ENCODE measurements around the gene GSTT2.

The GSTT2 gene

GRCh38 chr22:24009227-24010017 is 29.5 kb downstream of the GSTT2 start (continued):
- TF ChIP-seq ZNF114 (tag by site-specific recombination; IDR thresholded peaks at IDR 0.05): no peak
- no peak for TF ChIP-seq KLF8 (tag by site-specific recombination; IDR thresholded peaks at IDR 0.05)

- ChIA-PET CTCF (interaction anchor here (0.7 to 2.1 kb wide), 3 partner anchors 146 to 399 kb away, joined by 3 to 16 read pairs (median 4); no protein-coding TSS in a partner anchor), POLR2A (interaction anchor here (1.2 kb wide), 2 partner anchors 94 to 116 kb away, joined by 3 to 6 read pairs; partner anchors contain the start of gene MIF)
- Histone ChIP-seq H3K4me1 (ENCODE audit: control insufficient read depth, insufficient read depth, low read length) (no peaks in the 10 kb centered on the region), H3K9me3 (ENCODE audit: control insufficient read depth, insufficient read depth, low read depth, low read length) (no peaks in the 10 kb centered on the region), H3K4me3 (ENCODE audit: low read depth, low read length) (no peak overlapping the region), H3K27ac (ENCODE audit: extremely low read depth, low read depth, low read length) (no peak overlapping the region), H3K36me3 (ENCODE audit: control insufficient read depth in 2 of 2, insufficient read depth in 1 of 2, low read length in 2 of 2) (no peaks in the 10 kb centered on the region; a peak in 1 of 3 replicates)
- TF ChIP-seq ZNF221 (tag by site-specific recombination; IDR thresholded peaks at IDR 0.05; ENCODE audit: borderline replicate concordance) (no peak), ZBTB8A (tag by site-specific recombination; IDR thresholded peaks at IDR 0.05) (no peak), TRIM28 (IDR thresholded peaks at IDR 0.05; ENCODE audit: borderline replicate concordance, low read length) (no peak), ZIC2 (tag by site-specific recombination; IDR thresholded peaks at IDR 0.05) (no peak), REPIN1 (tag by site-specific recombination; IDR thresholded peaks at IDR 0.05; ENCODE audit: low read depth) (no peak), ZNF423 (tag by site-specific recombination; IDR thresholded peaks at IDR 0.05) (no peak), PRDM10 (tag by site-specific recombination; IDR thresholded peaks at IDR 0.05) (no peak), KLF7 (tag by site-specific recombination; IDR thresholded peaks at IDR 0.05; ENCODE audit: borderline replicate concordance) (no peak), HOXD13 (CRISPR knock-in tag; IDR thresholded peaks at IDR 0.05; ENCODE audit: borderline replicate concordance) (no peak), ZFP41 (tag by site-specific recombination; IDR thresholded peaks at IDR 0.05; ENCODE audit: borderline replicate concordance) (no peak), ZNF530 (tag by site-specific recombination; IDR thresholded peaks at IDR 0.05; ENCODE audit: low read depth) (no peak), ZNF76 (tag by site-specific recombination; IDR thresholded peaks at IDR 0.05; ENCODE audit: borderline replicate concordance, low read depth) (no peak), ATF2 (tag by site-specific recombination; IDR thresholded peaks at IDR 0.05; ENCODE audit: low read depth) (no peak), ZNF692 (tag by site-specific recombination; IDR thresholded peaks at IDR 0.05) (no peak), ZNF704 (tag by site-specific recombination; IDR thresholded peaks at IDR 0.05) (no peak), ZFP69B (tag by site-specific recombination; IDR thresholded peaks at IDR 0.05) (no peak), ZNF302 (tag by site-specific recombination; IDR thresholded peaks at IDR 0.05; ENCODE audit: low read depth) (no peak)
- TF ChIP-seq, protein P1, sequence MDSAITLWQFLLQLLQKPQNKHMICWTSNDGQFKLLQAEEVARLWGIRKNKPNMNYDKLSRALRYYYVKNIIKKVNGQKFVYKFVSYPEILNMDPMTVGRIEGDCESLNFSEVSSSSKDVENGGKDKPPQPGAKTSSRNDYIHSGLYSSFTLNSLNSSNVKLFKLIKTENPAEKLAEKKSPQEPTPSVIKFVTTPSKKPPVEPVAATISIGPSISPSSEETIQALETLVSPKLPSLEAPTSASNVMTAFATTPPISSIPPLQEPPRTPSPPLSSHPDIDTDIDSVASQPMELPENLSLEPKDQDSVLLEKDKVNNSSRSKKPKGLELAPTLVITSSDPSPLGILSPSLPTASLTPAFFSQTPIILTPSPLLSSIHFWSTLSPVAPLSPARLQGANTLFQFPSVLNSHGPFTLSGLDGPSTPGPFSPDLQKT (IDR thresholded peaks at IDR 0.05; ENCODE audit: borderline replicate concordance, low read depth, low read length): no peak
- TF ChIP-seq, protein P2, sequence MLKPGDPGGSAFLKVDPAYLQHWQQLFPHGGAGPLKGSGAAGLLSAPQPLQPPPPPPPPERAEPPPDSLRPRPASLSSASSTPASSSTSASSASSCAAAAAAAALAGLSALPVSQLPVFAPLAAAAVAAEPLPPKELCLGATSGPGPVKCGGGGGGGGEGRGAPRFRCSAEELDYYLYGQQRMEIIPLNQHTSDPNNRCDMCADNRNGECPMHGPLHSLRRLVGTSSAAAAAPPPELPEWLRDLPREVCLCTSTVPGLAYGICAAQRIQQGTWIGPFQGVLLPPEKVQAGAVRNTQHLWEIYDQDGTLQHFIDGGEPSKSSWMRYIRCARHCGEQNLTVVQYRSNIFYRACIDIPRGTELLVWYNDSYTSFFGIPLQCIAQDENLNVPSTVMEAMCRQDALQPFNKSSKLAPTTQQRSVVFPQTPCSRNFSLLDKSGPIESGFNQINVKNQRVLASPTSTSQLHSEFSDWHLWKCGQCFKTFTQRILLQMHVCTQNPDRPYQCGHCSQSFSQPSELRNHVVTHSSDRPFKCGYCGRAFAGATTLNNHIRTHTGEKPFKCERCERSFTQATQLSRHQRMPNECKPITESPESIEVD (tag by site-specific recombination; IDR thresholded peaks at IDR 0.05): no peak
- TF ChIP-seq, protein P3, sequence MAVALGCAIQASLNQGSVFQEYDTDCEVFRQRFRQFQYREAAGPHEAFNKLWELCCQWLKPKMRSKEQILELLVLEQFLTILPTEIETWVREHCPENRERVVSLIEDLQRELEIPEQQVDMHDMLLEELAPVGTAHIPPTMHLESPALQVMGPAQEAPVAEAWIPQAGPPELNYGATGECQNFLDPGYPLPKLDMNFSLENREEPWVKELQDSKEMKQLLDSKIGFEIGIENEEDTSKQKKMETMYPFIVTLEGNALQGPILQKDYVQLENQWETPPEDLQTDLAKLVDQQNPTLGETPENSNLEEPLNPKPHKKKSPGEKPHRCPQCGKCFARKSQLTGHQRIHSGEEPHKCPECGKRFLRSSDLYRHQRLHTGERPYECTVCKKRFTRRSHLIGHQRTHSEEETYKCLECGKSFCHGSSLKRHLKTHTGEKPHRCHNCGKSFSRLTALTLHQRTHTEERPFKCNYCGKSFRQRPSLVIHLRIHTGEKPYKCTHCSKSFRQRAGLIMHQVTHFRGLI (tag by site-specific recombination; IDR thresholded peaks at IDR 0.05): no peak
These were observed 30.1 kb downstream of the GSTT2 start for GRCh38 chr22:24010018-24010391.

All from HEK293 (cell line).